HCT116 (cell line): Measurements from ENCODE around the gene DBNL. TPM values are rescaled to one million over a fixed set of nuclear protein-coding genes. Genes with fewer than 3 reads are reported as not detected.
A peak's percentile ranks its signal among the peaks of the same experiment; 100 is the strongest.
"Not testable (repeated sequence)": the region's sequence is repeated elsewhere in the genome, so short reads cannot be mapped to it uniquely, and the experiment has no call there.

ENCODE experiments used
- ATAC-seq: fragments of 200-7000 bp; cut with Tn5 transposase; 2 replicates; pipeline ENCODE4 v1.9.1; 2020; ENCODE audit warnings: mild to moderate bottlenecking, moderate library complexity
- BruUV-seq: library from RNA; stranded (reverse); fragments of 400-500 nt; replicated peaks from 2 replicates; lab custom pipeline; 2021; lab: Mats Ljungman, UMichigan
- CTCF ChIA-PET: fragments of 300-600 bp; sonication (Branson Sonifier 250); formaldehyde crosslinking; loops from one replicate; lab custom pipeline; 2021; ENCODE audit warnings: antibody characterized with exemption; lab: Charles Lee
- POLR2A ChIA-PET: fragments of 300-600, 350-600 bp; sonication (Branson Sonifier 250); formaldehyde crosslinking; loops from one replicate; lab custom pipeline; 2021; ENCODE audit warnings: antibody characterized with exemption; lab: Charles Lee
- RAD21 ChIA-PET, 2 experiments: fragments of 300-600 bp; sonication (Branson Sonifier 250); formaldehyde crosslinking; loops; one replicate each; lab custom pipeline; 2023; ENCODE audit warnings: low total read pairs in 2 of 2; ENCODE audit not compliant: uncharacterized antibody in 2 of 2, unreplicated experiment in 2 of 2, low non-redundant PET in 1 of 2; lab: Charles Lee
- DNase-seq: peaks from one replicate; pipeline ENCODE4 v3.0.0-alpha.2; 2010; ENCODE audit warnings: low read depth, low spot score
- H2AFZ ChIP-seq: fragments of 200-600 bp; shearing (Covaris generic), sonication (generic); 2 replicates; pipeline ENCODE4 v1.6.1; 2017; ENCODE audit warnings: low read depth, mixed run types, mixed read lengths, antibody characterized with exemption, low read length; ENCODE audit not compliant: poor library complexity, severe bottlenecking
- H3K27ac ChIP-seq: 2 replicates; pipeline ENCODE4 v1.5.1; 2012; ENCODE audit warnings: low read depth, low read length
- H3K27me3 ChIP-seq: fragments of 200-600 bp; sonication (generic); 2 replicates; pipeline ENCODE4 v1.6.1; 2016; ENCODE audit warnings: mixed run types, low read length, mixed read lengths; ENCODE audit not compliant: insufficient read depth
- H3K36me3 ChIP-seq, 2 experiments: fragments of 200-500 bp in 1 of 2; fragments of 200-600 bp in 1 of 2; sonication (Bioruptor generic) in 1 of 2; sonication (generic) in 1 of 2; 2 replicates each; pipeline versions ENCODE4 v1.5.1 to v1.6.1; 2014 to 2016; ENCODE audit warnings: low read length in 2 of 2, inconsistent platforms in 1 of 2, mixed read lengths in 1 of 2, mixed run types in 1 of 2; ENCODE audit not compliant: insufficient read depth in 2 of 2, control insufficient read depth in 1 of 2
- H3K4me1 ChIP-seq, 2 experiments: fragments of 200-600 bp in 1 of 2; sonication (generic) in 1 of 2; 2 replicates each; pipeline versions ENCODE4 v1.5.1 to v1.6.1; 2012 to 2017; ENCODE audit warnings: low read length in 2 of 2, inconsistent platforms in 1 of 2, mild to moderate bottlenecking in 1 of 2, mixed read lengths in 1 of 2, mixed run types in 1 of 2, moderate library complexity in 1 of 2; ENCODE audit not compliant: insufficient read depth in 2 of 2, control insufficient read depth in 1 of 2
- H3K4me2 ChIP-seq: fragments of 200-600 bp; sonication (generic); 2 replicates; pipeline ENCODE4 v1.6.1; 2017; ENCODE audit warnings: mixed run types, low read length, mixed read lengths
- H3K4me3 ChIP-seq, 2 experiments: fragments of 200-600 bp in 1 of 2; sonication (generic) in 1 of 2; replicated peaks in 1 of 2; 2 replicates each; pipeline ENCODE4 v1.5.1; 2011 to 2016; ENCODE audit warnings: low read length in 2 of 2, control low read depth in 1 of 2, low read depth in 1 of 2, mild to moderate bottlenecking in 1 of 2, mixed read lengths in 1 of 2, mixed run types in 1 of 2
- H3K79me2 ChIP-seq: fragments of 200-600 bp; sonication (generic); 2 replicates; pipeline ENCODE4 v1.6.1; 2017; ENCODE audit warnings: mild to moderate bottlenecking, mixed run types, low read length, moderate library complexity, mixed read lengths; ENCODE audit not compliant: insufficient read depth
- H3K9ac ChIP-seq: fragments of 200-600 bp; sonication (generic); 2 replicates; pipeline ENCODE4 v1.6.1; 2016; ENCODE audit warnings: low read length, mixed read lengths
- H3K9me2 ChIP-seq: fragments of 200-600 bp; sonication (generic), shearing (Covaris generic); 2 replicates; pipeline ENCODE4 v1.6.1; 2017; ENCODE audit warnings: mixed run types, mild to moderate bottlenecking, moderate library complexity; ENCODE audit not compliant: insufficient read depth
- H3K9me3 ChIP-seq, 2 experiments: fragments of 200-500 bp in 1 of 2; fragments of 200-600 bp in 1 of 2; sonication (Bioruptor generic) in 1 of 2; sonication (generic) in 1 of 2; 2 replicates each; pipeline ENCODE4 v1.6.1; 2014 to 2017; ENCODE audit warnings: low read length in 2 of 2, mixed read lengths in 2 of 2, inconsistent platforms in 1 of 2, low read depth in 1 of 2, mild to moderate bottlenecking in 1 of 2, mixed run types in 1 of 2, moderate library complexity in 1 of 2; ENCODE audit not compliant: control insufficient read depth in 1 of 2, insufficient read depth in 1 of 2
- H4K20me1 ChIP-seq: fragments of 200-600 bp; sonication (generic), shearing (Covaris generic); 2 replicates; pipeline ENCODE4 v1.6.1; 2017; ENCODE audit warnings: mixed run types, mild to moderate bottlenecking, moderate library complexity; ENCODE audit not compliant: insufficient read depth
- CBX3 ChIP-seq: IDR thresholded peaks from 2 replicates; pipeline ENCODE4 v1.6.1; 2012; ENCODE audit warnings: low read depth
- EGR1 ChIP-seq: IDR thresholded peaks from 2 replicates; pipeline ENCODE4 v1.6.1; 2012; ENCODE audit warnings: low read depth
- ELF1 ChIP-seq: IDR thresholded peaks from 2 replicates; pipeline ENCODE4 v1.6.1; 2012; ENCODE audit warnings: low read depth, borderline replicate concordance
- POLR2AphosphoS5 ChIP-seq: IDR thresholded peaks from 2 replicates; pipeline ENCODE4 v1.6.1; 2011; ENCODE audit warnings: mild to moderate bottlenecking, low read depth, low read length, moderate library complexity
- SP1 ChIP-seq: IDR thresholded peaks from 2 replicates; pipeline ENCODE4 v1.6.1; 2012; ENCODE audit warnings: low read depth
- YY1 ChIP-seq: IDR thresholded peaks from 2 replicates; pipeline ENCODE4 v1.6.1; 2011; ENCODE audit warnings: low read length, low read depth, moderate library complexity, mild to moderate bottlenecking; ENCODE audit not compliant: insufficient replicate concordance; ENCODE audit errors: extremely low read depth
- ZFX ChIP-seq: fragments of 450-650 bp; IDR thresholded peaks from 2 replicates; pipeline ENCODE4 v1.6.1; 2017
- intact Hi-C: fragments of 100-400 bp; cut with micrococcal nuclease; formaldehyde crosslinking; loops from 2 replicates; pipeline ENCODE4 v1.10.0; 2022
- total RNA-seq: library from RNA; stranded (reverse); gene quantifications from one replicate; pipeline ENCODE4 v1.2.1, GENCODE V29; 2021; ENCODE audit not compliant: unreplicated experiment
- TF ChIP-seq, protein P1 (sequence below): IDR thresholded peaks from 2 replicates; pipeline ENCODE4 v1.6.1; 2012
- TF ChIP-seq, protein P2 (sequence below): IDR thresholded peaks from 2 replicates; pipeline ENCODE4 v1.6.1; 2011; ENCODE audit warnings: mild to moderate bottlenecking, low read length, moderate library complexity; ENCODE audit not compliant: insufficient replicate concordance; ENCODE audit errors: extremely low read depth
- TF ChIP-seq, protein P3 (sequence below), 3 experiments: fragments of 200-600 bp in 1 of 3; sonication (generic) in 1 of 3; IDR thresholded peaks in 2 of 3; conservative IDR thresholded peaks in 1 of 3; 2 replicates each; pipeline ENCODE4 v1.5.1; 2012 to 2017; ENCODE audit warnings: low read depth in 2 of 3, low read length in 2 of 3, antibody characterized with exemption in 1 of 3, borderline replicate concordance in 1 of 3, control low read depth in 1 of 3, mild to moderate bottlenecking in 1 of 3, mixed read lengths in 1 of 3, mixed run types in 1 of 3, moderate library complexity in 1 of 3; ENCODE audit not compliant: insufficient read depth in 1 of 3

The DBNL gene
- total RNA-seq, 1 experiment from 2014 or later: 39.4 TPM

DNA sequence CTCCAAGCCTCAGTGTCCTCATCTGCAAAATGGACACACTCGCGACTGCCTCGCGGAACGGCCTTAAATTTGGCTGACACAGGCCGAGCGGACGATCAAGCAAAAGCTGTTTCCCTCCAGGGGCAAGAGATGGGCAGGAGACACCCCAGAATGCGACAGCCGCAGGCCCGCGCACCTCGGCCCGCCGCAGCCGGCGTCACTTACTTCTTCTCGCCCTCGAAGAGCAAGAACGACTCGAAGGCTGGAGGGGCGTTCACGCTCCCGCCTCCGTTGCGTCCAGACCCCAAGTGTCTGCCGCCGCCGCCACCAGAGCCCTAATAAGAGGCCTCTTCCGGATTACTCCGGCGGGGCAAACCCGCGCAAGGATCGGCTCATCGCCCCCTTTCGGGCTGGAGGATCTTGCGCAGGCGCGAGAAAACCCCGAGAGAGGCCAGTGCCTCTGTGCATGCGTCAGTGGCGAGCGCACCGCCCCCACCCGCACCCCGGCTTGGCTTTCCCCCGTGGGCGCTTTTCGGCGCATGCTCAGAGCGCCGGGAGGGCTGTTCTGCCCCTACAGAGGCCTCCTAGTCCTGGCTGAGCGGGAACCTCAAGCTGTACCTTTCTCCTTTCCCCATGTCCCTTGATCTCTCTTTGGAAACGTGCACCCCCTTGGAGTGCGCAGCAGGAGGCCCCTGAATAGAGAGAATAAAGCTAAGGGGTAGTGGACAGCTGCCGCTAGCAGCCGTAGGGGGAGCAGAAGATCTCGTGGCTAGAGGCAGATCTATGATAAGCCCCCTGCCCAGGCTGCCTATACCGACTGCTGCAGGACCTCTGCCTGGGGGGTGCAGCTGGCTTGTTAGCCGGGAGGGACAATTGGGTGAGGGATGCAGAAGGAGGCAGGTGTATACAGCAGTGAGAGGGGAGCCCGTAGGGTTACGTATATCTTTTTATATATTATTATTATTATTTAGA, 25.4 kb upstream of the DBNL start:
- not testable (repeated sequence) for H4K20me1 ChIP-seq, H3K9me2 ChIP-seq, H3K27me3 ChIP-seq, H3K36me3 ChIP-seq, H3K9me3 ChIP-seq, H3K79me2 ChIP-seq, BruUV-seq, H3K4me1 ChIP-seq, H2AFZ ChIP-seq
- RAD21 ChIA-PET: interaction anchor here in 1 of 2 experiments (1.0 kb wide), 1 partner anchor 25 kb away, joined by 4 read pairs; the partner anchor contains the start of gene DBNL
- POLR2A ChIA-PET: interaction anchor here (1.0 kb wide), 1 partner anchor 177 kb away, joined by 3 read pairs; no protein-coding TSS in a partner anchor
- Histone ChIP-seq H3K27ac (peak overlapping the region; percentile 50), H3K9ac (peak overlapping the region; percentile 70), H3K4me2 (peak overlapping the region; percentile 68), H3K4me3 (peak overlapping the region; percentile 67 to 71)
- intact Hi-C loops: loop anchor here (1.0 kb wide), 2 partner anchors 25 to 181 kb away; partner anchors contain the start of genes DBNL and YKT6
- peak; percentile 95 for ATAC-seq
- TF ChIP-seq, protein P1, sequence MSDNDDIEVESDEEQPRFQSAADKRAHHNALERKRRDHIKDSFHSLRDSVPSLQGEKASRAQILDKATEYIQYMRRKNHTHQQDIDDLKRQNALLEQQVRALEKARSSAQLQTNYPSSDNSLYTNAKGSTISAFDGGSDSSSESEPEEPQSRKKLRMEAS: peak; percentile 51; the same call in 1 of the 2 replicates
- TF ChIP-seq SP1 (0 out of 2 replicates have a peak, but pooled peaks have one; percentile 12), EGR1 (peak; percentile 72), ZFX (peak; percentile 41; the same call in 1 of the 2 replicates), POLR2AphosphoS5 (peak; percentile 70), CBX3 (peak; percentile 73), ELF1 (peak; percentile 68), YY1 (peak; percentile 73)
- TF ChIP-seq, protein P2, sequence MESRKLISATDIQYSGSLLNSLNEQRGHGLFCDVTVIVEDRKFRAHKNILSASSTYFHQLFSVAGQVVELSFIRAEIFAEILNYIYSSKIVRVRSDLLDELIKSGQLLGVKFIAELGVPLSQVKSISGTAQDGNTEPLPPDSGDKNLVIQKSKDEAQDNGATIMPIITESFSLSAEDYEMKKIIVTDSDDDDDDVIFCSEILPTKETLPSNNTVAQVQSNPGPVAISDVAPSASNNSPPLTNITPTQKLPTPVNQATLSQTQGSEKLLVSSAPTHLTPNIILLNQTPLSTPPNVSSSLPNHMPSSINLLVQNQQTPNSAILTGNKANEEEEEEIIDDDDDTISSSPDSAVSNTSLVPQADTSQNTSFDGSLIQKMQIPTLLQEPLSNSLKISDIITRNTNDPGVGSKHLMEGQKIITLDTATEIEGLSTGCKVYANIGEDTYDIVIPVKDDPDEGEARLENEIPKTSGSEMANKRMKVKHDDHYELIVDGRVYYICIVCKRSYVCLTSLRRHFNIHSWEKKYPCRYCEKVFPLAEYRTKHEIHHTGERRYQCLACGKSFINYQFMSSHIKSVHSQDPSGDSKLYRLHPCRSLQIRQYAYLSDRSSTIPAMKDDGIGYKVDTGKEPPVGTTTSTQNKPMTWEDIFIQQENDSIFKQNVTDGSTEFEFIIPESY: peak; percentile 14
- TF ChIP-seq, protein P3, sequence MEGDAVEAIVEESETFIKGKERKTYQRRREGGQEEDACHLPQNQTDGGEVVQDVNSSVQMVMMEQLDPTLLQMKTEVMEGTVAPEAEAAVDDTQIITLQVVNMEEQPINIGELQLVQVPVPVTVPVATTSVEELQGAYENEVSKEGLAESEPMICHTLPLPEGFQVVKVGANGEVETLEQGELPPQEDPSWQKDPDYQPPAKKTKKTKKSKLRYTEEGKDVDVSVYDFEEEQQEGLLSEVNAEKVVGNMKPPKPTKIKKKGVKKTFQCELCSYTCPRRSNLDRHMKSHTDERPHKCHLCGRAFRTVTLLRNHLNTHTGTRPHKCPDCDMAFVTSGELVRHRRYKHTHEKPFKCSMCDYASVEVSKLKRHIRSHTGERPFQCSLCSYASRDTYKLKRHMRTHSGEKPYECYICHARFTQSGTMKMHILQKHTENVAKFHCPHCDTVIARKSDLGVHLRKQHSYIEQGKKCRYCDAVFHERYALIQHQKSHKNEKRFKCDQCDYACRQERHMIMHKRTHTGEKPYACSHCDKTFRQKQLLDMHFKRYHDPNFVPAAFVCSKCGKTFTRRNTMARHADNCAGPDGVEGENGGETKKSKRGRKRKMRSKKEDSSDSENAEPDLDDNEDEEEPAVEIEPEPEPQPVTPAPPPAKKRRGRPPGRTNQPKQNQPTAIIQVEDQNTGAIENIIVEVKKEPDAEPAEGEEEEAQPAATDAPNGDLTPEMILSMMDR (IDR thresholded peaks at IDR 0.05 in 2 of 3, conservative IDR thresholded peaks at IDR 0.05 in 1 of 3; ENCODE audit: borderline replicate concordance in 1 of 3, insufficient read depth in 1 of 3, low read depth in 2 of 3, low read length in 2 of 3): peak; percentile 54 to 68 (median 55)
- peak; percentile 93 for DNase-seq
- CTCF ChIA-PET: interaction anchor here (0.7 to 1.4 kb wide), 5 partner anchors 25 to 545 kb away, joined by 3 to 10 read pairs (median 4); partner anchors contain the start of gene DBNL

DNA sequence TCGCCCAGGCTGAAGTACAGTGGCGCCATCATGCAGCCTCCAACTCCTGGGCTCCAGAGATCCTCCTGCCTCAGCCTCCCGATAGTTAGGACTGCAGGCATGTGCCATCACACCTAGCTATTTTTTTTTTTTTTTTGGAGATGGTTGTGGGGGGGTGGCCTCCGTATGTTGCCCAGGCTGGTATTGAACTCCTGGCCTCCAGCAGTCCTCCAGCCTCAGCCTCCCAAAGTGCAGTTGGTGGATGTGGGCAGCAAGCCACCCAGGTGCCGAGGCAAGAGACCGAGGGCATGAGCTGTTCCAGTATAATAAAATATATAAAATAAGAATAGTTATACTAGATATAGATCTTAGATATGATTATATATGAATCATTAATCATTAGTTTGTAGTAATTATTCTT, 24.7 kb upstream of the DBNL start:
- not testable (repeated sequence) for H3K9me3 ChIP-seq, BruUV-seq, H4K20me1 ChIP-seq, H3K9me2 ChIP-seq, H3K4me2 ChIP-seq, H3K79me2 ChIP-seq, H3K9ac ChIP-seq, H3K27me3 ChIP-seq, ATAC-seq, DNase-seq, H3K4me1 ChIP-seq, H2AFZ ChIP-seq, H3K36me3 ChIP-seq, H3K4me3 ChIP-seq
- ChIA-PET CTCF (interaction anchor here (0.7 to 1.4 kb wide), 5 partner anchors 25 to 544 kb away, joined by 3 to 10 read pairs (median 4); partner anchors contain the start of gene DBNL), RAD21 (interaction anchor here in 1 of 2 experiments (1.0 kb wide), 1 partner anchor 25 kb away, joined by 4 read pairs; the partner anchor contains the start of gene DBNL), POLR2A (interaction anchor here (1.0 kb wide), 1 partner anchor 176 kb away, joined by 3 read pairs; no protein-coding TSS in a partner anchor)
- peak overlapping the region; percentile 38; the same call in 1 of the 2 replicates for H3K27ac ChIP-seq
- intact Hi-C loops: loop anchor here (1.0 kb wide), 2 partner anchors 24 to 180 kb away; partner anchors contain the start of genes DBNL and YKT6
